ENCODE data around the gene RNF8. TPM values are rescaled to one million over a fixed set of nuclear protein-coding genes. Genes with fewer than 3 reads are reported as not detected.

RNF8 gene
- total and polyA plus RNA-seq, 10 of the 15 experiments (the other 5 are each of a cell fraction or from before 2014, with no cell fraction given) = 7.8 to 30.2 (median 23.3) TPM

- no TSS peak for BruUV-seq (replicated peaks)
- H3K9ac ChIP-seq (ENCODE audit: control insufficient read depth, insufficient read depth, low read length) = no peak overlapping the region
- no peaks in the 10 kb centered on the region for H3K4me1 ChIP-seq (ENCODE audit: control insufficient read depth, insufficient read depth, low read length)
- H3K36me3 ChIP-seq (ENCODE audit: control insufficient read depth in 2 of 2, insufficient read depth in 2 of 2, low read length in 1 of 2) = peaks cover 8 to 32% of the 10 kb centered on the region in 2 experiments; a peak in 3 of 4 replicates
- TF ChIP-seq CTCF (IDR thresholded peaks at IDR 0.05 in 2 of 3, conservative IDR thresholded peaks at IDR 0.05 in 1 of 3; ENCODE audit: control insufficient read depth in 2 of 3, extremely low read depth in 1 of 3, insufficient read depth in 1 of 3, low read depth in 3 of 3, low read length in 3 of 3) (0 out of 6 replicates have a peak, but pooled peaks of 1 of the 3 experiments have one; percentile 1), SMC3 (IDR thresholded peaks at IDR 0.05; ENCODE audit: borderline replicate concordance, low read length) (no peak)
- in situ Hi-C loops (cut with MboI) = no loop called here
- H3K27ac ChIP-seq (ENCODE audit: control insufficient read depth, insufficient read depth) = no peak overlapping the region
- ATAC-seq (no peak), DNase-seq (ENCODE audit: low read depth, low spot score) (no peak), FAIRE-seq (no peak)
- no peak overlapping the region for H3K4me2 ChIP-seq (ENCODE audit: control insufficient read depth, insufficient read depth)
- POLR2A ChIA-PET = interaction anchor here (0.6 to 1.0 kb wide), 3 partner anchors 14 to 84 kb away, joined by 3 to 5 read pairs (median 3); no protein-coding TSS in a partner anchor
- no peaks in the 10 kb centered on the region for H3K27me3 ChIP-seq (replicated peaks in 1 of 2; ENCODE audit: control insufficient read depth in 2 of 2, insufficient read depth in 2 of 2, low read length in 1 of 2)
- intact Hi-C loops (cut with micrococcal nuclease; ENCODE audit: unreplicated experiment) = loop anchor here (5.0 kb wide), 3 partner anchors 104 to 309 kb away; no protein-coding TSS in a partner anchor
- no peaks in the 10 kb centered on the region for H4K20me1 ChIP-seq (ENCODE audit: control insufficient read depth, insufficient read depth)
- SMC1A ChIA-PET (ENCODE audit: uncharacterized antibody, unreplicated experiment) = interaction anchor here (1.0 to 2.7 kb wide), 12 partner anchors 9 to 208 kb away, joined by 3 to 11 read pairs (median 4); partner anchors contain the start of gene CMTR1
- H3K79me2 ChIP-seq (ENCODE audit: control insufficient read depth, insufficient read depth, low read length) = no peaks in the 10 kb centered on the region
- WGBS (ENCODE audit: insufficient coverage, insufficient replicate concordance, low lambda C conversion rate, missing lambda C conversion rate) = 94% methylated on average over 1 of the region's 1 CpG
- CTCF ChIA-PET = interaction anchor here (0.6 to 2.5 kb wide), 14 partner anchors 9 to 200 kb away, joined by 3 to 13 read pairs (median 3); no protein-coding TSS in a partner anchor
- RAD21 ChIA-PET (ENCODE audit: unreplicated experiment) = interaction anchor here (1.1 kb wide), 2 partner anchors 51 to 57 kb away, joined by 3 to 4 read pairs; no protein-coding TSS in a partner anchor
- H3K9me3 ChIP-seq (replicated peaks; ENCODE audit: control insufficient read depth, insufficient read depth, low read length) = no peaks in the 10 kb centered on the region
- no peak overlapping the region for H3K4me3 ChIP-seq
- no peak overlapping the region for H2AFZ ChIP-seq (ENCODE audit: control insufficient read depth, low read depth, low read length)
Measured at GRCh38 chr6:37382994-37383765, 29.4 kb downstream of the RNF8 start.

GRCh38 chr6:37388578-37388977, 34.8 kb downstream of the RNF8 start:
- no peaks in the 10 kb centered on the region for H3K27me3 ChIP-seq (replicated peaks in 1 of 2; ENCODE audit: control insufficient read depth in 2 of 2, insufficient read depth in 2 of 2, low read length in 1 of 2)
- intact Hi-C loops (cut with micrococcal nuclease; ENCODE audit: unreplicated experiment) (no loop called here), in situ Hi-C loops (cut with MboI) (no loop called here)
- no peak overlapping the region for H3K27ac ChIP-seq (ENCODE audit: control insufficient read depth, insufficient read depth)
- ChIA-PET RAD21 (ENCODE audit: unreplicated experiment) (no interaction called here), POLR2A (no interaction called here), SMC1A (ENCODE audit: uncharacterized antibody, unreplicated experiment) (no interaction called here), CTCF (interaction anchor here (0.7 kb wide), 1 partner anchor 301 kb away, joined by 4 read pairs; no protein-coding TSS in a partner anchor)
- ATAC-seq (no peak), FAIRE-seq (no peak), DNase-seq (ENCODE audit: low read depth, low spot score) (no peak)
- H3K4me1 ChIP-seq (ENCODE audit: control insufficient read depth, insufficient read depth, low read length) = no peaks in the 10 kb centered on the region
- no peak overlapping the region for H3K9ac ChIP-seq (ENCODE audit: control insufficient read depth, insufficient read depth, low read length)
- no TSS peak for BruUV-seq (replicated peaks)
- H3K4me3 ChIP-seq = no peak overlapping the region
- no peaks in the 10 kb centered on the region for H3K9me3 ChIP-seq (replicated peaks; ENCODE audit: control insufficient read depth, insufficient read depth, low read length)
- no peak overlapping the region for H3K4me2 ChIP-seq (ENCODE audit: control insufficient read depth, insufficient read depth)
- TF ChIP-seq SMC3 (IDR thresholded peaks at IDR 0.05; ENCODE audit: borderline replicate concordance, low read length) (no peak), MTA2 (IDR thresholded peaks at IDR 0.05; ENCODE audit: low read depth) (no peak), RB1 (IDR thresholded peaks at IDR 0.05; ENCODE audit: borderline replicate concordance) (no peak), SIX5 (IDR thresholded peaks at IDR 0.05; ENCODE audit: low read depth, low read length, severe bottlenecking) (no peak), EED (IDR thresholded peaks at IDR 0.05; ENCODE audit: low read depth) (no peak), BACH1 (IDR thresholded peaks at IDR 0.05; ENCODE audit: borderline replicate concordance) (no peak), TCF3 (IDR thresholded peaks at IDR 0.05; ENCODE audit: borderline replicate concordance, insufficient read depth, low read depth, low read length) (no peak), GABPA (IDR thresholded peaks at IDR 0.05; ENCODE audit: low read depth) (no peak), TBL1XR1 (IDR thresholded peaks at IDR 0.05; ENCODE audit: low read depth, low read length) (no peak)
- H3K36me3 ChIP-seq (ENCODE audit: control insufficient read depth in 2 of 2, insufficient read depth in 2 of 2, low read length in 1 of 2) = peaks cover 13 to 20% of the 10 kb centered on the region in 2 experiments; a peak in 3 of 4 replicates
- no peak overlapping the region for H2AFZ ChIP-seq (ENCODE audit: control insufficient read depth, low read depth, low read length)
- H4K20me1 ChIP-seq (ENCODE audit: control insufficient read depth, insufficient read depth) = no peaks in the 10 kb centered on the region
- H3K79me2 ChIP-seq (ENCODE audit: control insufficient read depth, insufficient read depth, low read length) = no peaks in the 10 kb centered on the region

Measured in GM12878 (cell line).